ENCODE results near the gene MRPL43. TPM values are rescaled to one million over a fixed set of nuclear protein-coding genes. Genes with fewer than 3 reads are reported as not detected.
A peak's percentile ranks its signal among the peaks of the same experiment; 100 is the strongest.

The MRPL43 gene
- total RNA-seq, 1 donor from 2014 or later: 54.5 TPM

GRCh38 chr10:100968863-100969186, 18.5 kb downstream of the MRPL43 start:
- Histone ChIP-seq H3K4me1 (peaks cover 8 to 9% of the 10 kb centered on the region in 2 donors), H3K27me3 (no peaks in the 10 kb centered on the region), H3K4me3 (peak overlapping the region; percentile 62 to 74), H3K9me3 (no peaks in the 10 kb centered on the region), H3K27ac (no peak overlapping the region), H3K36me3 (peaks cover 7 to 10% of the 10 kb centered on the region in 2 donors)
- intact Hi-C loops (cut with DNase I): loop anchor here (1.0 kb wide), 1 partner anchor 44 kb away; no protein-coding TSS in a partner anchor
- no peak for DNase-seq (ENCODE audit: low spot score in 2 of 2)
- TF ChIP-seq CTCF (IDR thresholded peaks at IDR 0.05): no peak

- intact Hi-C loops (cut with DNase I): no loop called here
- no peak for DNase-seq (ENCODE audit: low spot score in 2 of 2)
- TF ChIP-seq CTCF (IDR thresholded peaks at IDR 0.05): no peak
- Histone ChIP-seq H3K4me3 (no peak overlapping the region), H3K4me1 (peaks cover 8 to 9% of the 10 kb centered on the region in 2 donors), H3K27ac (no peak overlapping the region), H3K9me3 (no peaks in the 10 kb centered on the region), H3K27me3 (no peaks in the 10 kb centered on the region), H3K36me3 (peaks cover 9 to 13% of the 10 kb centered on the region in 2 donors)
Observed at GRCh38 chr10:100968062-100968736, 19.1 kb downstream of the MRPL43 start.

- Histone ChIP-seq H3K27ac (no peak overlapping the region), H3K4me1 (peaks cover 8 to 9% of the 10 kb centered on the region in 2 donors), H3K9me3 (no peaks in the 10 kb centered on the region), H3K36me3 (peaks cover 17 to 20% of the 10 kb centered on the region in 2 donors), H3K27me3 (no peaks in the 10 kb centered on the region), H3K4me3 (no peak overlapping the region)
- no peak for DNase-seq (ENCODE audit: low spot score in 2 of 2)
- intact Hi-C loops (cut with DNase I): no loop called here
- no peak for TF ChIP-seq CTCF (IDR thresholded peaks at IDR 0.05)
Observed at GRCh38 chr10:100967332-100967731, 20.0 kb downstream of the MRPL43 start.

- Histone ChIP-seq H3K4me3 (no peak overlapping the region), H3K36me3 (peaks cover 22 to 25% of the 10 kb centered on the region in 2 donors), H3K4me1 (peaks cover 8 to 9% of the 10 kb centered on the region in 2 donors), H3K27ac (no peak overlapping the region), H3K27me3 (no peaks in the 10 kb centered on the region), H3K9me3 (no peaks in the 10 kb centered on the region)
- DNase-seq (ENCODE audit: low spot score in 2 of 2): no peak
- intact Hi-C loops (cut with DNase I): no loop called here
- no peak for TF ChIP-seq CTCF (IDR thresholded peaks at IDR 0.05)
Observed at GRCh38 chr10:100966887-100967286, 20.4 kb downstream of the MRPL43 start.

GRCh38 chr10:100965820-100966219, 21.5 kb downstream of the MRPL43 start:
- no peak for DNase-seq (ENCODE audit: low spot score in 2 of 2)
- no peaks in the 10 kb centered on the region for H3K27me3 ChIP-seq
- H3K4me3 ChIP-seq: no peak overlapping the region
- H3K27ac ChIP-seq: no peak overlapping the region
- no peaks in the 10 kb centered on the region for H3K9me3 ChIP-seq
- peaks cover 27% of the 10 kb centered on the region in 2 donors for H3K36me3 ChIP-seq
- peaks cover 8 to 9% of the 10 kb centered on the region in 2 donors for H3K4me1 ChIP-seq
- intact Hi-C loops (cut with DNase I): no loop called here
- TF ChIP-seq CTCF (IDR thresholded peaks at IDR 0.05): no peak

Data from ascending aorta (tissue), 2 donors.